Measurements from ENCODE around the gene ABCC12. TPM values are rescaled to one million over a fixed set of nuclear protein-coding genes. Genes with fewer than 3 reads are reported as not detected.

Gene ABCC12
- total and polyA plus RNA-seq, 4 donors: not detected

- no peak for DNase-seq
- no peak for ATAC-seq (ENCODE audit: insufficient read depth, low FRiP score)
- Histone ChIP-seq H3K4me1 (ENCODE audit: control insufficient read depth in 5 of 5, insufficient read depth in 5 of 5, low read length in 5 of 5) (peaks cover 0 to 5% (median 4%) of the 10 kb centered on the region in 5 donors), H3K36me3 (ENCODE audit: control insufficient read depth in 4 of 4, insufficient read depth in 4 of 4, low read length in 4 of 4) (no peaks in the 10 kb centered on the region), H3K4me3 (no peak overlapping the region), H3K27me3 (ENCODE audit: control insufficient read depth in 3 of 3, insufficient read depth in 3 of 3, low read length in 2 of 3) (no peaks in the 10 kb centered on the region), H3K9me3 (ENCODE audit: control insufficient read depth in 4 of 4, insufficient read depth in 3 of 4, low read length in 3 of 4) (no peaks in the 10 kb centered on the region), H3K27ac (ENCODE audit: low read depth in 1 of 2, low read length in 1 of 2) (no peak overlapping the region), H3K9ac (ENCODE audit: insufficient read depth in 1 of 2, low read length in 2 of 2) (no peak overlapping the region)
- WGBS, 2 donors: 65 to 72% methylated on average over 5 of the region's 5 CpGs
- no peak for TF ChIP-seq CTCF (IDR thresholded peaks at IDR 0.05; ENCODE audit: control extremely low read depth, extremely low read depth)
Measured at GRCh38 chr16:48123104-48123788, 32.5 kb downstream of the ABCC12 start.

GRCh38 chr16:48121276-48121675 is 34.5 kb downstream of the ABCC12 start:
- TF ChIP-seq CTCF (IDR thresholded peaks at IDR 0.05; ENCODE audit: control extremely low read depth, extremely low read depth): no peak
- Histone ChIP-seq H3K9me3 (ENCODE audit: control insufficient read depth in 4 of 4, insufficient read depth in 3 of 4, low read length in 3 of 4) (no peaks in the 10 kb centered on the region), H3K27ac (ENCODE audit: low read depth in 1 of 2, low read length in 1 of 2) (no peak overlapping the region), H3K36me3 (ENCODE audit: control insufficient read depth in 4 of 4, insufficient read depth in 4 of 4, low read length in 4 of 4) (no peaks in the 10 kb centered on the region), H3K27me3 (ENCODE audit: control insufficient read depth in 3 of 3, insufficient read depth in 3 of 3, low read length in 2 of 3) (no peaks in the 10 kb centered on the region), H3K4me3 (no peak overlapping the region), H3K4me1 (ENCODE audit: control insufficient read depth in 5 of 5, insufficient read depth in 5 of 5, low read length in 5 of 5) (peaks cover 0 to 6% (median under 1%) of the 10 kb centered on the region in 5 donors), H3K9ac (ENCODE audit: insufficient read depth in 1 of 2, low read length in 2 of 2) (no peak overlapping the region)
- 89 to 91% methylated on average over 5 of the region's 5 CpGs for WGBS, 2 donors
- ATAC-seq (ENCODE audit: insufficient read depth, low FRiP score) (no peak), DNase-seq (no peak)

- no peaks in the 10 kb centered on the region for H3K9me3 ChIP-seq (ENCODE audit: control insufficient read depth in 4 of 4, insufficient read depth in 3 of 4, low read length in 3 of 4)
- no peak overlapping the region for H3K27ac ChIP-seq (ENCODE audit: low read depth in 1 of 2, low read length in 1 of 2)
- no peak overlapping the region for H3K9ac ChIP-seq (ENCODE audit: insufficient read depth in 1 of 2, low read length in 2 of 2)
- TF ChIP-seq CTCF (IDR thresholded peaks at IDR 0.05; ENCODE audit: control extremely low read depth, extremely low read depth): no peak
- DNase-seq (no peak), ATAC-seq (ENCODE audit: insufficient read depth, low FRiP score) (no peak)
- H3K4me3 ChIP-seq: no peak overlapping the region
- WGBS, 2 donors: 86 to 94% methylated on average over 2 of the region's 2 CpGs
- H3K27me3 ChIP-seq (ENCODE audit: control insufficient read depth in 3 of 3, insufficient read depth in 3 of 3, low read length in 2 of 3): no peaks in the 10 kb centered on the region
- H3K36me3 ChIP-seq (ENCODE audit: control insufficient read depth in 4 of 4, insufficient read depth in 4 of 4, low read length in 4 of 4): no peaks in the 10 kb centered on the region
- H3K4me1 ChIP-seq (ENCODE audit: control insufficient read depth in 5 of 5, insufficient read depth in 5 of 5, low read length in 5 of 5): peaks cover 0 to 4% (median 0%) of the 10 kb centered on the region in 5 donors
Measured at GRCh38 chr16:48118841-48119240, 37.0 kb downstream of the ABCC12 start.

Data from lung (tissue), 12 donors.